ENCODE results near the gene ZNF737. TPM values are rescaled to one million over a fixed set of nuclear protein-coding genes. Genes with fewer than 3 reads are reported as not detected.
"Not testable (repeated sequence)": the region's sequence is repeated elsewhere in the genome, so short reads cannot be mapped to it uniquely, and the experiment has no call there.

The ZNF737 gene
- total and polyA plus RNA-seq, 10 of the 15 experiments (the other 5 are each of a cell fraction or from before 2014, with no cell fraction given), result 0.53 to 7.9 (median 4.4) TPM

DNA sequence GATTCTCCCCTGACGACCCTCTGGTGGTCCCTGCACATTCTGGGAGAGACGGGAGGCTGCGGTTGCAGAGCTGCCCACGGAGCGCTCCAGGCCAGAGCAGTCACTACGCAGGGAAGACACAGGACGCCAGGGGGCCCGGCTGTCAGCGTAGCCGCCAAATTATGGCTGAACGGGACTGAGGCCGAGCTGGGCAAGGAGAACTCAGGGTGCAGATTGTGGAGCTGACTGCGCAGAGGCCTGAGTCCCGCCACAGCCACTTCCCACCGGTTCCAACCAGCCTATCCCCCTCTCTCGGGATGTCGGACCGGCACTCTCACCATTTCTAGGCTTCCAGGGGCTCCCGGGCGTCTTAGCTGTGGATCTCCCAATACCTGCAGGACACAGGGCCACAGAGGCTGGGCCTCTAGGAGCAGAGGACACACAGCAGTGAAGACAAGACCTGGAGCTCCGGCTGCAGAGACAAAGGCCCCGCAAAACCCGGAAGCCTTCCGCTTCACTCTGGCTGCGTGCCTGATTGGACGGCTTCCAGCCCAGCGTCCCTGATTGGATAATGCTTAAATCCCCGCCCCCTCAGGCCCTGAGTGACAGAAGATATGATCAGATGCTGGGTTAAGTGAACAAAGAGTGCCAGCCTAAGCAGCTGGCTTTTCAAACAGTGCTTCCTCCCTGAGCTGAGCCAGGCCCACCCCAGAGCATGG lies at the start of gene ZNF737 (continued):
- TF ChIP-seq BHLHE40 (IDR thresholded peaks at IDR 0.05; ENCODE audit: borderline replicate concordance in 1 of 2, low read depth in 2 of 2, low read length in 1 of 2) (no peak), CBX3 (IDR thresholded peaks at IDR 0.05; ENCODE audit: borderline replicate concordance, low read depth) (no peak), PML (IDR thresholded peaks at IDR 0.05; ENCODE audit: low read length) (0 out of 2 replicates have a peak, but pooled peaks have one; percentile 50), SRF (IDR thresholded peaks at IDR 0.05; ENCODE audit: low read depth in 2 of 2, low read length in 2 of 2) (no peak), LARP7 (IDR thresholded peaks at IDR 0.05) (no peak), FOS (IDR thresholded peaks at IDR 0.05; ENCODE audit: borderline replicate concordance, extremely low read depth, insufficient read length) (peak; percentile 55), ZSCAN29 (IDR thresholded peaks at IDR 0.05) (no peak)
- TF ChIP-seq, protein P1, sequence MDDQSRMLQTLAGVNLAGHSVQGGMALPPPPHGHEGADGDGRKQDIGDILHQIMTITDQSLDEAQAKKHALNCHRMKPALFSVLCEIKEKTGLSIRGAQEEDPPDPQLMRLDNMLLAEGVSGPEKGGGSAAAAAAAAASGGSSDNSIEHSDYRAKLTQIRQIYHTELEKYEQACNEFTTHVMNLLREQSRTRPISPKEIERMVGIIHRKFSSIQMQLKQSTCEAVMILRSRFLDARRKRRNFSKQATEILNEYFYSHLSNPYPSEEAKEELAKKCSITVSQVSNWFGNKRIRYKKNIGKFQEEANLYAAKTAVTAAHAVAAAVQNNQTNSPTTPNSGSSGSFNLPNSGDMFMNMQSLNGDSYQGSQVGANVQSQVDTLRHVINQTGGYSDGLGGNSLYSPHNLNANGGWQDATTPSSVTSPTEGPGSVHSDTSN (IDR thresholded peaks at IDR 0.05; ENCODE audit: insufficient replicate concordance, low read depth, low read length), result peak; percentile 91

DNA sequence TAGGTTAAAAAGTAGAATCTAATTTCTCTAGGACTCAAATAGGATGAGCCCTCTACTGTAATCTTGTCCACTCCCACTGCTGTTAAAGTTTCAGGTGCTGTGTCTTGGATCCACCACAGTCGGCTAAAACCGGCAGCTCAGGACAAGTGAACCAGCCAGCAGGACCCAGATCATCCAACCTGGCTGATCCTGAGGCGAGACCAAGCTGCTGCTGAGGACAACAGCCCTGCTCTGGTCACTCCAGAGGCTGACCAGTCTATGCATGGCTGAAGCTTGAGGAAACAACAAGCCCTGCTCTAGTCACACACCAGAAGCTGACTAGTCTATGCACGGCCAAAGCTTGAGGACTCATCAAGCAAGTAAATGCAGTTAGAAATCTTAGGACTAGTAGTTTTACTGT lies 49.4 kb upstream of the ZNF737 start:
- FAIRE-seq; H3K9ac ChIP-seq (ENCODE audit: control insufficient read depth, insufficient read depth, low read length); H3K9me3 ChIP-seq (replicated peaks; ENCODE audit: control insufficient read depth, insufficient read depth, low read length); H3K27me3 ChIP-seq (replicated peaks in 1 of 2; ENCODE audit: control insufficient read depth in 2 of 2, insufficient read depth in 2 of 2, low read length in 1 of 2); H3K4me2 ChIP-seq (ENCODE audit: control insufficient read depth, insufficient read depth); POLR2A ChIA-PET; SMC1A ChIA-PET (ENCODE audit: uncharacterized antibody, unreplicated experiment); ATAC-seq; H3K4me3 ChIP-seq; CTCF ChIA-PET; H3K36me3 ChIP-seq (ENCODE audit: control insufficient read depth in 2 of 2, insufficient read depth in 2 of 2, low read length in 1 of 2); DNase-seq (ENCODE audit: low read depth, low spot score); H3K79me2 ChIP-seq (ENCODE audit: control insufficient read depth, insufficient read depth, low read length); H4K20me1 ChIP-seq (ENCODE audit: control insufficient read depth, insufficient read depth); BruUV-seq (replicated peaks); H3K4me1 ChIP-seq (ENCODE audit: control insufficient read depth, insufficient read depth, low read length); H2AFZ ChIP-seq (ENCODE audit: control insufficient read depth, low read depth, low read length); RAD21 ChIA-PET (ENCODE audit: unreplicated experiment); H3K27ac ChIP-seq (ENCODE audit: control insufficient read depth, insufficient read depth); intact Hi-C loops (cut with micrococcal nuclease; ENCODE audit: unreplicated experiment): not testable (repeated sequence)
- 28% methylated on average over 4 of the region's 4 CpGs for WGBS (ENCODE audit: insufficient coverage, insufficient replicate concordance, low lambda C conversion rate, missing lambda C conversion rate)
- in situ Hi-C loops (cut with MboI), result loop anchor here (5.0 kb wide), 1 partner anchor 87 kb away; no protein-coding TSS in a partner anchor

Data from GM12878 (cell line).